HL-60/S4 treated with retinoic acid at 250 ng/mL for 4 days and 3 days (cell line): ENCODE data around the gene ABCC6.
"Not testable (repeated sequence)": the region's sequence is repeated elsewhere in the genome, so short reads cannot be mapped to it uniquely, and the experiment has no call there.

Experiments
- in situ Hi-C: fragments of 300-500 bp; cut with MboI; formaldehyde crosslinking; loops from 2 replicates; pipeline ENCODE4 v1.7.0; 2022; ENCODE audit warnings: low sequenced_read_pairs

ABCC6 gene

GRCh38 chr16:16222850-16223661 is at the start of gene ABCC6:
ABCC6 (minus strand) TSS chr16:16223494; CDS start chr16:16223434, 60 bp downstream.
- in situ Hi-C loops = not testable (repeated sequence)

- in situ Hi-C loops = not testable (repeated sequence)
Measured at GRCh38 chr16:16272573-16273221, 49.4 kb upstream of the ABCC6 start.

DNA sequence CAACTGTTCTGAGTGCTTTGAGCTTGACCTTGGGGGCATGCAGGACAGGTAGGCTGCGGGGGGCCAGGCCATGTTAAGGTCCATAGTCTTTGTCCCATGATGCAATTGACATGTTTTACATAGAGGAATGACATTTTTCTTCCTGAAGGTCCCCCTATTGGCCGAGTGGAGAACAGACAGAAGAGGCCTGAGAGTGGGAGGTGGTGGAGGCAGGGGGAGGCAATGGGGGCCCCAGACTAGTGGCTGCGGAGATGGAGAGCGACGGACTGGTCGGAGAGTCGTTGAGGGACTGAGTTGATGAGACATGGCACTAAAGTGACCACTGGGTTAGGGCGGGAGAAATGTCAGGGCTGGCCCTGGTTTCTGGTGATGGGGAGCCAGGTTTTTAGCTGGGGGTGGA is 48.4 kb upstream of the ABCC6 start:
- in situ Hi-C loops = not testable (repeated sequence)

DNA sequence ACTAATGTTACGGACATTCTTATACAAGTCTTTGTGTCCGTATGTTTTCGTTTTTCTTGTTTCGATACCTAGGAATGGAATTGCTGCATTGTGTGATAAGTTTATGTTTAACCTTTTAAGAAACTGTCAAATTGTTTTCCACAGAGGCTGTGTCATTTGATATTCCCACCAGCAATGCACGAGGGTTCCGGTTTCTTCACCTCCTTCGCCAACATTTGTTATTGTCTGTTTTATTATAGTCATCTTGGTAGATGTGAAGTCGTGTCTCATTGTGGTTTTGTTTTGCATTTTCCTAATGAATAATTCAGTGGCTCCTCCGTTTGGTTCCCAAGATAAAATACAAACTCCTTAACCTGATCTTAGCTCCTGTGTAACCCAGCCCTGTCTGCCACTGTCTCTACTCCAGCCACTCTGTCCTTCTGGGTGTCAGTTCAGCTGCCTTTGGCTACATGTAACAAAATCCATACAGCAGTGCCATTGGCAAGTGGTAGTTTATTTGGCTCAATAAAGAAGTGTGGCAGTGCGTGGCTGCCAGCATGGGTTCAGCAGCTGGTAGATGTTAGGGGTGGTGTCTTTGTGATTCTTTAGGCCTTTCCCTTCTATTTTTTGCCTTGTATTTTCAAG is 45.0 kb upstream of the ABCC6 start:
- in situ Hi-C loops = not testable (repeated sequence)

- in situ Hi-C loops = not testable (repeated sequence)
Measured at GRCh38 chr16:16267708-16268107, 44.4 kb upstream of the ABCC6 start.

DNA sequence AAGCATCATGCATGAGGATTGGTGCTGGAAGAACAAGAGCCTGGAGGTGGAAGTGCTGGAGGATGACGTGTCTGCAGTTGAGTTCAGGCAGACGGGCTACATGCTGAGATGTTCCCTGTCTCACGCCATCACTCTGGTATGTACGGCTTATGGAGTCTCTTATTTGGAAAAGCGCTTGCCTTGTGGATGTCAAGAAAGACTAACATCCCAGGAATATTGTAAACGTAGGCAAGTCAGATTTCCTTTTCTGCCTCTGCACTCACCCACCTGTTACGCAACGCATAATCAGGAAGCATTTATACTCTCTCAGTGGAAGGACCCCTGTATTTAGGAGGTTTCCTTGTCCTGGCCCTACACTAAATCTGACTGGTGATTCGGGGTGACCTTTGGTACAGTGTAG is 41.8 kb upstream of the ABCC6 start:
- in situ Hi-C loops = not testable (repeated sequence)

DNA sequence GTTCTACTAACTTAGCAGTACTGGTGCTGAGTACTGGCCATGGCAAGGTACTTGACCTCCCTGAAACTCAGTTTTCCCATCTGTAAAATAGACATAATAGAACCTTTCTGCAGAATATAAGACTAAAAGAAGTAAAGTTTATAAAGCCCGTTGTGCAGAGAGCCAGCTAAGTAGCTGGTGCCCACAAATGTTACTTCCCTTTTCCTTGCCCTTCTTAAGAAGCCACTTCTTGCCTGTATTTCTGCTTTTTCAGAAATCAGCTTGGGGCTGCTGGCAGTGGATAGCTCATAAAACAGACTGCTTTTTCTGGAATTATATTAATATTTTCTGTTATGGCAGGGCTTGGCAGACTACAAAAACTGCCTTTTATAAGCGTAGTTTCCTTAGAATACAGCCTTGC is 40.7 kb upstream of the ABCC6 start:
- in situ Hi-C loops = not testable (repeated sequence)

GRCh38 chr16:16262954-16263555 is 39.8 kb upstream of the ABCC6 start:
- in situ Hi-C loops = not testable (repeated sequence)

DNA sequence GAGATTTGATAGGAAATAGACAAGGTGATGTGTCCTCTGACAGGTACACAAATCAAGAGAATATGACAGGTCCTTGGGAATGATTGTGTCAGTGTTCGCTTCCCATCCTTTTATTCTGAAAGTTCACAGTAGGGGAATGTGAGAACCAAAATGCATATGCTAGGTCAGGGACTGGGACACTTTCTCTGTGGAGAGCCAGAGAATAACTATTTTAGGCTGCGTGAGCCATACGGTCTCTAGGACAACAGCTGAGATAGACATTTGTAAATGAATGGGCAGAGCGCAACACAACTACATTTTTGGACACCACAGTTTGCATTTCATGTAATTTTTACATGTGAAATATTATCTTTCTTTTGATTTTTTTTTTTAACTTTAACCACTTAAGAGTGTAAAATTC is 36.7 kb upstream of the ABCC6 start:
- in situ Hi-C loops = not testable (repeated sequence)

- in situ Hi-C loops = not testable (repeated sequence)
Measured at GRCh38 chr16:16258822-16259221, 35.5 kb upstream of the ABCC6 start.

DNA sequence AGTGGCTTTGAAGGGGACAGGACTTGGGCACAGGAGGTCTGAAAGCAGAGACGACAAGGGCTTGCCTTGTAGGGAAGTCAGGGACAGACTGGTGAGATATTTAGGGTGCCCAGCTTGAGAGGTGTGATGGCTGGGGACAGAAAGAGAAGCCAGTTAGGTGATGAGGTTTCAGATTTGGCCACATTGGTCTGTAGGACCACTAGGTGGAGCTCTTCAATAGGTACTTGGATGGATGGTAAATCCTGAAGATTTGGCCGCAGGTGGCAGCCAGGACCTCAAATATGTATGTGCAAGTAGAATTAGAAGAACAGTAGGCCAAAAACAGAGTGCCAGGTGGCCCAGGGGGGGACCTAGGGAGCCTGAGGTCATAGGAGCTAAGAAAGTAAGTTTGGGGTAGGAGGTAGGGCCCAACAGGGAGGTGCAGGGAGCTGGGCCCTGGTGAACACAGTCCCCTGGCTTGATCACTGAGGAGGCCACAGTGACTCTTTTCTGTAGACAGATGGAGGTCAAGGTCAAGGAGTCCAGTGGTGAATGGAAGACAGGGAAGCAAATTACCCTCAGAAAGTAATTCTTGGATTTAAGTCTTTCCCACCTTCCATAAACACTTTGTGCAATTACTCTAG is 34.1 kb upstream of the ABCC6 start:
- in situ Hi-C loops = not testable (repeated sequence)

DNA sequence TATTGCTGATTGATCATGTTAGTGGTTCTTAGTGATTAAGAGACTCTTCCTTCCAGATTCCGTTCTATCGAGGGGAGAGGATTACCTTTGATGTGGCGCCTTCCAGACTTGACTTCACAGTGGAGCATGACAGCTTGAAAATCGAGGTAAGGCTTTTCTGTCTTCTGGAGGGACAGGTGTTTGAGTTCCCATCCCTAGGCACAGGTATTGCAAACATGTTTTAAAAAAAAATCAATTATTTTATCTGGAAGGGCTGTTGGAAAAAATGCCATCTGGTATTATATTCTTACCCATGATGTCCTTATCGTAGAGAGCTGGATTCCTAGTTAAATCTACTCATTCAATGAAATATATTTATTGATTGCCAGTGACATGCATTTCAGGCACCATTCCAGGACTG is 29.1 kb upstream of the ABCC6 start:
- in situ Hi-C loops = not testable (repeated sequence)

DNA sequence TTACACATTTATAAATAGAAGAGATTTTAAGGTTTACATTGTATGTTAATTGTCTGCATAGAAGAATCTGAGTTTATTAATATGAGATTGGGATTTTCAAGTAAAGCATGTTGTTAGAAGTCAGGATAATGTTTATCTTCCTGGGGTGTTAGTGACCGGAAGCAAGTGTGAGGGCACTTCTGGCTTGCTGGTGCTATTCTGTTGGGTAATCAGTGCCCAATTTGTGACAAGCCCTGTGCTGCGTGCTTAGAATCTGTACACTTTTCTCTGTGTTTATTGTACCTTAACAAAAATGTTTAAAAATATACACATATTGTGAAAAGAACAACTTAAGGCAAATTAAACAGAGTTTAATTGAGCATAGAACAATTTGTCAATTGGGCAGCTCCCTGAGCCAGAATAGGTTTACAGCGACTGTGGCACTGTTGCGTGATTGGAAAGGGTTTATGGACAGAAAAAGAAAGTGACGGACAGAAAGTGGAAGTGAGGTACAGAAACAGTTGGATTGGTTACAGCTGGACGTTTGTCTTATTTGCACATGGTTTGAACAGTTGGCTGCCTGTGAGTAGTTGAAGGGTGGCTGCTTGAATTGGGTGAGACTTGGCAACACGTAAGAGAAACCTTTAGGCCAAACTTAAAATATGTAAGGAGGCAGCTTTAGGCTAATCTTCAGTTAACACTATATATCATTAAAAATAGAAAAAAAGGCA is 26.5 kb upstream of the ABCC6 start:
- in situ Hi-C loops = not testable (repeated sequence)

DNA sequence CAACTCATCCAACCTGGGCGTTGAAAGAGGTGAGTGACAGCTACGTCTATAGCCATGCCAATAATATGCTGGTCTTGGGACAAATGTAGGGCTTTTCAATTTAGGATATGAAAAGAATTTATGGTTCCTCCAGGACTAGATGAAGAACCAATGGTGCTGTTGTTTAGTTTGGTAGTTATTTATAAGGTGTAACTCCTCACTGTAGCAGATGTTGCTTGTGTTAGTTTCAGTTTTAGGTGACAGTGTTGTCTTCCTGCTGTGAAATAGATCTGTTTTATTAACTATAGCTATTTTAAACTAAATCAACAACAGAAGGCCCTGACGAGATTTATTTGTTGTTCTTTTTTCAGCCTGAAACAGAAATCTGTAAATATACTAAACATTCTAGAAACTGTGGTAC is 24.1 kb upstream of the ABCC6 start:
- in situ Hi-C loops = not testable (repeated sequence)

GRCh38 chr16:16246578-16247262 is 23.4 kb upstream of the ABCC6 start:
- in situ Hi-C loops = not testable (repeated sequence)

- in situ Hi-C loops = not testable (repeated sequence)
Measured at GRCh38 chr16:16243886-16244285, 20.6 kb upstream of the ABCC6 start.

GRCh38 chr16:16240667-16241066 is 17.4 kb upstream of the ABCC6 start:
- in situ Hi-C loops = not testable (repeated sequence)

- in situ Hi-C loops = not testable (repeated sequence)
Measured at GRCh38 chr16:16237738-16238137, 14.4 kb upstream of the ABCC6 start.

- in situ Hi-C loops = not testable (repeated sequence)
Measured at GRCh38 chr16:16237071-16237470, 13.8 kb upstream of the ABCC6 start.

DNA sequence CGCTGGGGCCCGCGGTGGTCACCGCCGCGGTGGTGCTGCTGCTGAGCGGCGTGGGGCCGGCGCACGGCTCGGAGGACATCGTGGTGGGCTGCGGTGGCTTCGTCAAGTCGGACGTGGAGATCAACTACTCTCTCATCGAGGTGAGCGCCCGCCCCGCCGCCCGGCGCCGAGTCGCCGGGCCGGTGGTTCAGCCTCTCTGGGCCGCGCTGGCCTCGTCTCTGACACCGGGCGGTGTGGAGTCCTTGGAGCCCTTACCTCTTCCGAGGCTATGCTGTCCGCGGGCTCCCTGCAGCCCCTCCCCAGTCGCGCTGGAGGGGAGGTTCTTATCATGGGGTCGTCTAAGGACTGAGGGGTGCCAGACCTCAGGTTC is 9.4 kb upstream of the ABCC6 start:
- in situ Hi-C loops = not testable (repeated sequence)
